Frontal cortex (tissue), 4 donors: ENCODE measurements around the gene AJM1. TPM values are rescaled to one million over a fixed set of nuclear protein-coding genes. Genes with fewer than 3 reads are reported as not detected.
"Not testable (repeated sequence)": the region's sequence is repeated elsewhere in the genome, so short reads cannot be mapped to it uniquely, and the experiment has no call there.

Experiments
- DNase-seq, 2 donors: peaks; one replicate each; pipeline ENCODE4 v3.0.0; 2012; ENCODE audit warnings: low spot score in 2 of 2
- FAIRE-seq: peaks from 2 replicates; lab custom pipeline; 2012; peaks lifted over from hg19 to GRCh38; lab: Jason Lieb, UNC
- total RNA-seq: library from RNA; depleted of rRNA; stranded (reverse); fragments of >200 nt; gene quantifications from one replicate; pipeline ENCODE4 v1.2.3, GENCODE V29; 2014
- donor health status: control.
- donor health status: control.
- donor health status: control.

AJM1 gene
- total RNA-seq, 1 donor from 2014 or later, result 0.82 TPM

- FAIRE-seq, DNase-seq: not testable (repeated sequence)
These were observed 1.0 kb downstream of the AJM1 start for GRCh38 chr9:136843159-136843800.

- DNase-seq, FAIRE-seq: not testable (repeated sequence)
These were observed 1.8 kb downstream of the AJM1 start for GRCh38 chr9:136843801-136844740.

DNA sequence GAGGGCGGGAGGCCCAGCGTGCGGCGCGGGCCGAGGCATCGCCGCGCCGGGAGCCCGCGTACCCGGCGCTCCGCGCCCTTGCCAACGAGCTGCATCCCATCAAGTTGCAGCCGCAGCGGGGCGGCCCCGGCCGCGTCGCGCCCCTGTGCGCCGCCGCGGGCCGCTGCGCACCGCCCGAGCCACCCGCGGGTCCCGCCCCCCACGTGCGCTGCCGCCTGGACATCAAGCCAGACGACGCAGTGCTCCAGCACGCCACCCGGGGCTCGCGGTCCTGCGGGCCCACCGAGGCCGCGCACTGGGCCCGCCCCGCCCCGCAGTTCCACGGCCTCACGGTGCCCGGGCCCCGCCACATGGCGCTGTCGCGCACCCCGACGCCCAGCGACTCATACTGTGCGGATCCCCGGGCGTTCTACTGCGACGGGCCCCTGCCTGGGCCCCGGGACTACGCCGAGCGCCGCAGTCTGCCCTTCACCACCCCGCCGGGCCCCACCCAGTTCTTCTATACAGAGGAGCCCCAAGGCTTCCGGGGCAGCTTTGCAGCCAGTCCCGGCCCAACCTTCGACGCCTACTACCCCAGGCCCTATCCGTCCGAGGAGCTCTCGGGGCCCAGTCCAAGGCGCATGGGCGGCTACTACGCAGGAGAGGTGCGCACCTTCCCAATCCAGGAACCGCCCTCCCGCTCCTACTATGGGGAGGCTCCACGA, 2.6 kb downstream of the AJM1 start:
- FAIRE-seq, result no peak
- DNase-seq, result no peak

GRCh38 chr9:136845465-136846260, 3.4 kb downstream of the AJM1 start:
- FAIRE-seq (no peak), DNase-seq (no peak)

- DNase-seq (no peak), FAIRE-seq (no peak)
These were observed 4.3 kb downstream of the AJM1 start for GRCh38 chr9:136846376-136847087.

GRCh38 chr9:136847088-136847825, 5.0 kb downstream of the AJM1 start:
- no peak for FAIRE-seq
- no peak for DNase-seq

GRCh38 chr9:136847826-136848392, 5.6 kb downstream of the AJM1 start:
- FAIRE-seq (no peak), DNase-seq (no peak)

DNA sequence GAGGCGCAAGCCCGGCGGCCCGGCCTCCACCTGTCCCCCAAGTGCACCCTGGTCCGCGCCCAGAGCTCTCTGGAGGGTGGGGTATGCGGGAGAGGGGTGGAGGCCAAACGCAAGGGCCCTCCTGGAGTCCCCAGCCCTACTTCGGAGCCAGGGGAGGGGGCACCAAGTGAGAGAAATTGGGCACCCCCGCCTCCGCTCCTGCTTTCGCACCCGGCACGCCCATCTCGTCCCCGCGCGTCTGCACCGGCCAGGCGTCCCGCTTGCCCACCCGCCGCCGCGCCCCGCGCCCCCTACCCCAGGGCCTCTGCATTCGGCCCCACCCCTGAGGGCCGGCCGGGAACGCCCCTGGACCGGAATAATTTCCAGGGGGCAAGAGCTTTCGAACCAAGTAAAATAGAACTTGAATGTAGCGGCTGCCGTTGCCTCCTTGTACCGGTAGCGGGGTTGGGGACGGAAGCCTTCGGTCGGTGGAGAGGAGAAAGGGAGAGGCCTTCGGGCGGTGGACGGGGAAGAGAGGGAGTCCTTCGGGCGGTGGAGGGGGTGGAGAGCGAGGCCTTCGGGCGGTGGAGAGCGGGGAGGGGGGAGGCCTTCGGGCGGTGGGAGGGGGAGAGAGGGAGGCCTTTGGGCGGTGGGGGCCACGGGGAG, 6.2 kb downstream of the AJM1 start:
- DNase-seq (peak; percentile 74 to 88), FAIRE-seq (no peak)

DNA sequence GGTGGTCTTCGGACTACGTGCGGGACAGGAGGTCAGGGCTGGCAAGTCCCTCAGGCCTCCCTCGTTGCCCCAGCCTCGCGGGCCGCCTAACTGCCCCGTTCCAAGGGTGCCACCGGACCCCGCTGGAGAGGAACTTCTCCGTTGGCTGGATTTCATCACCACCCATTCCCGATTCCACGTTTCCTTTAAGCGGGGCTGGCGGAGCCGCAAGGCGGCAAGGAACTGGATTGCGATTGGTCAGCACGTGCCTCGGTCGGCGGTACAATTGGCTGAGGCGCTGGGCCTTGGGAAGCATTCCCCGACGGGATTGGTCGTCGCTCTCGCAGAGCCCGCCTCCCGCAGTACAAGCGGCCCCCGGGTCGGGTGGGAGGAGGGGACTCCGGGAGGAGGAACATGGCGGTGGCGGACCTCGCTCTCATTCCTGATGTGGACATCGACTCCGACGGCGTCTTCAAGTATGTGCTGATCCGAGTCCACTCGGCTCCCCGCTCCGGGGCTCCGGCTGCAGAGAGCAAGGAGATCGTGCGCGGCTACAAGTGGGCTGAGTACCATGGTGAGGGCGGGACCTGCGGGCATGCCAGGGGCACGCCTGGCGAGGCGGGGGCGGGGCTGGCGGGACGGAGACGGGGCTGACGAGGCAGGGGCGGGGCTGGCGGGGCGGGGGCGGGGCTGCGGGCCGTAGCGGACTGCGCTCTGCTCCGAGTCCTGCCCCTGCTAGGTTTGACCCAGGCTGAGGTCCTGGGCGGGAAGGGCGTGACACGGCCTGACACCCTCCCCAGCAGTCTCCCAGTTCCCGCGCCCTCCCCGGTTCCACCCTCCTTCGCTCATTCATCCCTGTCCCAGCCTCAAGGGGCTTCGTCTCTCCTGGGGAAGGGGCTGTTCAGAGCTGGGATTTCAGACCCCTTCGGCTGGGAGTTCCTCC, 7.0 kb downstream of the AJM1 start, which contains the start of gene PHPT1:
Gene PHPT1 (plus strand): TSS at position 372 of the 922 bp plus-strand sequence. CDS start 22 bp downstream, at position 394.
- DNase-seq, result peak; percentile 99
- peak; percentile 95 for FAIRE-seq

DNA sequence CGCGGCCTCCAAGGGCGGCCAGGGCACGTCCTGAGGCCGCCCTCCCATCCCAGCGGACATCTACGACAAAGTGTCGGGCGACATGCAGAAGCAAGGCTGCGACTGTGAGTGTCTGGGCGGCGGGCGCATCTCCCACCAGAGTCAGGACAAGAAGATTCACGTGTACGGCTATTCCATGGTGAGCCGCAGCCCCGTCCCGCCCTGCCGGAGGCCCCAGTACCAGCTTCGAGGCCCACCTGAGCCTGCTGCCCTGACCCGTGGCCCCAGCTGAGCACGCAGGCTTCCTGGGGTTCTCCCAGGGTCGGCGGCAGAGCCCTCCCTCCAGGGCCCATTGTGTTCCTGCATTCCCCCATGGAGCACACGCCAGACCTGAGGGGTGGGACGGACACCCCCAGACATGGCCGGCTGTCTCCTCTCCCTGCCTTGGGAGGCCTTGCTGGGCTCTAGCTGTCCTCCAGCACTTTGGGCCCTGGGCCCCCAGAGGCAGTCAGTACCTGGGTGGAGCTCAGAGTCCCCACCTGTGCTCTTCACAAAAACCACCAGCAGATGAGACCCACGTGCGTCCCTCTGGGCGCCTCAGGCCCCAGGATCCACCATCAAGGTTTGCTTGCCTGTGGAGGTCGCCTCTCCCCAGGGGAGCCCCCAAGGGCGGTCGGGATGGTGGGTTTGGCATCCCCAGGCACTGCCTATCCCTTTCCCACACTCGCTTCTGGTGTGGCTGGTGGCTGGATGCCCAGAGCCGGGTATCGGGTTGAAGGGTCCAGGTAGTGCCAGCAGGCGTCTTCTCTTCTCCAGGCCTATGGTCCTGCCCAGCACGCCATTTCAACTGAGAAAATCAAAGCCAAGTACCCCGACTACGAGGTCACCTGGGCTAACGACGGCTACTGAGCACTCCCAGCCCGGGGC, 7.9 kb downstream of the AJM1 start:
- FAIRE-seq (no peak), DNase-seq (no peak)

- FAIRE-seq, result no peak
- DNase-seq, result no peak
These were observed 8.8 kb downstream of the AJM1 start for GRCh38 chr9:136850866-136851775.

- no peak for DNase-seq
- FAIRE-seq, result no peak
These were observed 9.8 kb downstream of the AJM1 start, which contains the start of gene MAMDC4 for GRCh38 chr9:136851941-136852663. Gene MAMDC4, plus strand, starts transcription at chr9:136852346. Its CDS starts 71 bp downstream, at chr9:136852417.
